Endodermal cell (in vitro differentiated cells): Measurements from ENCODE around the gene PGS1. TPM values are rescaled to one million over a fixed set of nuclear protein-coding genes. Genes with fewer than 3 reads are reported as not detected.
A peak's percentile ranks its signal among the peaks of the same experiment; 100 is the strongest.
"Not testable (repeated sequence)": the region's sequence is repeated elsewhere in the genome, so short reads cannot be mapped to it uniquely, and the experiment has no call there.

Experiments used
- DNase-seq: peaks from one replicate; pipeline ENCODE4 v3.0.0-alpha.2; 2017
- H3K27ac ChIP-seq: 2 replicates; pipeline ENCODE4 v1.5.1; 2013; ENCODE audit warnings: mild to moderate bottlenecking, low read depth, low read length, moderate library complexity
- H3K27me3 ChIP-seq: 2 replicates; pipeline ENCODE4 v1.6.1; 2013; ENCODE audit warnings: mild to moderate bottlenecking, low read length, moderate library complexity; ENCODE audit not compliant: insufficient read depth, control insufficient read depth, poor library complexity, severe bottlenecking
- H3K36me3 ChIP-seq: 2 replicates; pipeline ENCODE4 v1.7.0; 2013; ENCODE audit warnings: mild to moderate bottlenecking, low read length, moderate library complexity; ENCODE audit not compliant: control insufficient read depth, insufficient read depth
- H3K4me1 ChIP-seq: one replicate; pipeline ENCODE4 v1.7.0; 2013; ENCODE audit warnings: low read length; ENCODE audit not compliant: control insufficient read depth, insufficient read depth
- H3K4me3 ChIP-seq: 2 replicates; pipeline ENCODE4 v1.5.1; 2013; ENCODE audit warnings: mild to moderate bottlenecking, low read length, moderate library complexity
- H3K9ac ChIP-seq: 2 replicates; pipeline ENCODE4 v1.6.1; 2013; ENCODE audit warnings: mild to moderate bottlenecking, low read length, moderate library complexity; ENCODE audit not compliant: poor library complexity, severe bottlenecking; ENCODE audit errors: extremely low read depth
- H3K9me3 ChIP-seq: 2 replicates; pipeline ENCODE4 v1.6.1; 2013; ENCODE audit warnings: mild to moderate bottlenecking, low read length, moderate library complexity; ENCODE audit not compliant: control insufficient read depth
- H3K27ac Mint-ChIP-seq: 2 replicates; pipeline ENCODE4 v1.8.0; 2020; ENCODE audit warnings: mixed read lengths
- H3K27me3 Mint-ChIP-seq: 2 replicates; pipeline ENCODE4 v1.8.0; 2021; ENCODE audit warnings: mild to moderate bottlenecking, mixed read lengths; ENCODE audit not compliant: insufficient read depth
- H3K36me3 Mint-ChIP-seq: 2 replicates; pipeline ENCODE4 v1.8.0; 2020; ENCODE audit warnings: low read depth, mixed read lengths
- H3K4me1 Mint-ChIP-seq: 2 replicates; pipeline ENCODE4 v1.8.0; 2020; ENCODE audit warnings: mixed read lengths
- H3K4me3 Mint-ChIP-seq: 2 replicates; pipeline ENCODE4 v1.8.0; 2020; ENCODE audit warnings: mild to moderate bottlenecking, moderate library complexity, mixed read lengths
- H3K9me3 Mint-ChIP-seq: 2 replicates; pipeline ENCODE4 v1.8.0; 2020; ENCODE audit warnings: mild to moderate bottlenecking, mixed read lengths
- CTCF ChIP-seq: fragments of 200-600 bp; sonication (generic); conservative IDR thresholded peaks from 2 replicates; pipeline ENCODE4 v1.5.0; 2021; ENCODE audit warnings: antibody characterized with exemption, mild to moderate bottlenecking
- WGBS, 2 experiments: methylation state at CpG; one replicate each; pipeline versions ENCODE4 v1.1.5 to v1.1.7; 2013; ENCODE audit warnings: missing lambda C conversion rate in 2 of 2, mixed read lengths in 1 of 2; ENCODE audit not compliant: insufficient coverage in 1 of 2, insufficient read length in 1 of 2; 5-methylcytosine and 5-hydroxymethylcytosine counted together
- total RNA-seq, 2 donors: library from RNA; stranded (reverse); fragmentation: NEBNext Ultra II Directional in 1 of 2; extraction: Animal tissue kit (Norgen Biotek cat#: 25700) in 1 of 2; gene quantifications; 2 replicates in 1 of 2; 3 replicates in 1 of 2; pipeline ENCODE4 v1.2.1, GENCODE V29; 2021

The PGS1 gene
- total RNA-seq, 2 donors from 2014 or later: 57.1 to 58.2 TPM

- H3K9me3 Mint-ChIP-seq: peaks cover 12% of the 10 kb centered on the region
- H3K27ac Mint-ChIP-seq: no peak overlapping the region
- Histone ChIP-seq H3K27ac (no peak overlapping the region), H3K4me3 (no peak overlapping the region), H3K9me3 (peaks cover 4% of the 10 kb centered on the region), H3K36me3 (no peaks in the 10 kb centered on the region), H3K9ac (no peak overlapping the region), H3K4me1 (no peaks in the 10 kb centered on the region), H3K27me3 (no peaks in the 10 kb centered on the region)
- H3K36me3 Mint-ChIP-seq: no peaks in the 10 kb centered on the region
- TF ChIP-seq CTCF: no peak
- peak; percentile 77 for DNase-seq
- H3K4me1 Mint-ChIP-seq: no peaks in the 10 kb centered on the region
- no peak overlapping the region for H3K4me3 Mint-ChIP-seq
- WGBS, 2 experiments: 63 to 79% methylated on average over 5 to 8 of the region's 8 CpGs
- no peaks in the 10 kb centered on the region for H3K27me3 Mint-ChIP-seq
Measured at GRCh38 chr17:78462148-78462547, 83.7 kb downstream of the PGS1 start.

- not testable (repeated sequence) for H3K4me3 ChIP-seq, H3K27ac ChIP-seq, H3K27ac Mint-ChIP-seq, H3K9ac ChIP-seq, H3K4me3 Mint-ChIP-seq, H3K27me3 ChIP-seq, H3K4me1 Mint-ChIP-seq, H3K36me3 ChIP-seq, H3K9me3 ChIP-seq, H3K27me3 Mint-ChIP-seq, H3K4me1 ChIP-seq, DNase-seq, H3K36me3 Mint-ChIP-seq
- H3K9me3 Mint-ChIP-seq: peaks cover 22% of the 10 kb centered on the region
- WGBS, 2 experiments: 87 to 88% methylated on average over 15 to 18 of the region's 19 CpGs
Measured at GRCh38 chr17:78466109-78466785, 87.8 kb downstream of the PGS1 start.

- no peak for TF ChIP-seq CTCF
- no peak for DNase-seq
- Mint-ChIP-seq H3K27me3 (no peaks in the 10 kb centered on the region), H3K4me3 (no peak overlapping the region), H3K36me3 (no peaks in the 10 kb centered on the region), H3K4me1 (no peaks in the 10 kb centered on the region), H3K27ac (no peak overlapping the region), H3K9me3 (peaks cover 22% of the 10 kb centered on the region)
- Histone ChIP-seq H3K4me1 (no peaks in the 10 kb centered on the region), H3K9me3 (peaks cover 4% of the 10 kb centered on the region), H3K9ac (no peak overlapping the region), H3K27me3 (no peaks in the 10 kb centered on the region), H3K36me3 (no peaks in the 10 kb centered on the region), H3K27ac (no peak overlapping the region), H3K4me3 (no peak overlapping the region)
- WGBS, 2 experiments: 92 to 93% methylated on average over 22 to 26 of the region's 26 CpGs
Measured at GRCh38 chr17:78466786-78467715, 88.6 kb downstream of the PGS1 start.
